GM18502 (cell line): ENCODE measurements around the gene TNFAIP2.
"Not testable (repeated sequence)": the region's sequence is repeated elsewhere in the genome, so short reads cannot be mapped to it uniquely, and the experiment has no call there.

Experiments used
- ATAC-seq: cut with Tn5 transposase; IDR thresholded peaks from one replicate; pipeline ENCODE4 v1.9.1; 2021; ENCODE audit warnings: mild to moderate bottlenecking; ENCODE audit not compliant: unreplicated experiment, poor library complexity

TNFAIP2 gene

DNA sequence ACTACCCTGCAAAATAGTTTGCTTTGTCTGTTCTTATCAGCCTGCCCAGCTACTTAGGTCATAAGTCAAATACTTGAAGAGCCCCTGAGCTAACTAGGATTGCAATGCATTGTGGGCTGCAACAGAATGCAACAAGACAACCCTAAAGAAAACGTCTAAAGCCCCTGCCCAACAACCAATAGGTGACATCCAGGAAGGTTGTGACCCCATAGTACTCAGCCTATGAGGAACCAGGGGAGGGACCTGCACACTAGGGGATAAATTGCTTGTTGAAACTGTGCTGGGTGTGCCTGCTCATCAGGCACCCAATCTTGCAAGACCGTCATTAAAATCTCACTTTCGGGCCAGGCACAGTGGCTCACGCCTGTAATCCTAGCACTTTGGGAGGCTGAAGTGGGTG is 52.9 kb downstream of the TNFAIP2 start:
- not testable (repeated sequence) for ATAC-seq

DNA sequence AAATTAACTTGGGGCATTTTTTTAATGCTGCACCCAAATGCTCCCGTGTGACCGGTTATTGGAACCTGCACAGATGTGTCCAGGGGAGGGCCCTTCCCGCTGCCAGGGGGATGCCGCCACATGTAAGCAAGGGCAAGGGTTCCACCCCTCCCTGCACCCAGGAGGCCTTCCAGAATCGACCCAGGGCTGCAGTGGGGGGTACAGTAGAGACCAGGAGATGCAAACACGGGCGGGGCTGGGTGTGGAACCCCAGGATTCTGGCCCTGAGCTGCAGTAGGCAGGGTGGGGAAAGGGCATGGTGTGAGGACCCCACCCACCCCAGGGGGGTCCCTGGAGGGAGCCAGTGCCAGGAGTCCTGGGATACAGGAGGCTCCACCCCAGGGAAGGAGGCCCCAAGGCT is 54.1 kb downstream of the TNFAIP2 start:
- ATAC-seq = no peak

DNA sequence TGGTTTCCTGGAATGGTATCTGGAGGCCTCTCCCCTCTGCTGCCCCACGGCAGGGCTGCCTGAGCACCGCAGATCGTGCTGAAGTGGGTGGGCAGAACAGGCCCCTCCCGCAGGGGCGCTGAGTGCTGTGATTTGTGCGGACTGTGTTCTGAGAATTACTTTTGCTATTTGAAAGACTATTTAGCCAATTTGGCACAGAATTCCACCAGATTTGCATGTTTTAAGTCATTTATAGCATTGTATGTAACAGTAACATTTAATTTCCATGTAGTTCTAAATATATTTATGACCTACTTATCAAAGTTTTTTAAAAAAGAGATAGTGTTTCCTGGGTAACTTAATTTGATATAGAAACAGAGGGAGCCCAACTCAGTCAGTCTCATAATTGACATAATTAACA is 55.3 kb downstream of the TNFAIP2 start:
- no peak for ATAC-seq

DNA sequence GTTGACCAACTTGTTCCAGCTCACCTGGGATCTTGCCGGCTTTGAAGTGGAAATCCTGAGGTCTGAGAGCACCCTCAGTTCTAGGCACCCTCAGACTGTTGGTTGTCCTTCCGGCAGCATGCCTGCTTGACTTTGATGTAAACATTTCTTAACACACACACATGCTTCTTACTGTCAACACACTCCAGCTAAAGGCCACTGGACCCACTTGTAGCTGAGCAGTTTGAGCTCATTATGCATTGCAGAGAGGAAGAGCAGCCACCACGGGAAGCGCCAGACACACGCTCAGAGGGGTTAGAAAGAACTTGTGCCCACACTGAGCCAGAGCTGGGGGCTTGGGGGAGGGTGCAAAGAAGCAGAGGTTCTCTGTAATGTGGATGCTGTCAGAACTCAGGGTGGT is 55.8 kb downstream of the TNFAIP2 start:
- ATAC-seq = no peak

DNA sequence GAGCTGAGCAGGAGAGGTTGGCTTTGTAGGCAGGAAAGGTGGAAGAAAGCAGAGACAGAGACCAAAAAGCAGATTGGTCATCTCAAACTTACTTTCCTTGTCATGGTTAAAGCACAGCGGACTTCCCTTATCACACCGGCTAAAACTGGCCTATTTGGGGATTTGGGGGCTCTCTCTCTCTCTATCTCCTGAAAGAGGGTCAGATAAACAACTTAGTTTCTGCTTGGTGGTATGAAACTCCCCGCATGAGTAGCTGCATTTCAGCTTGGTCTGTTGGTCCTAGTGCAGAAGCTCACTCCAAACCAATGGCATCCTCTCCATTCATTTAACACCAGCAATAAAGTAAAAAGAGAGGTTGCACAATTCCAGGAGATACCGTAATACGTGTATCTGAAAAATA is 57.1 kb downstream of the TNFAIP2 start:
- no peak for ATAC-seq

DNA sequence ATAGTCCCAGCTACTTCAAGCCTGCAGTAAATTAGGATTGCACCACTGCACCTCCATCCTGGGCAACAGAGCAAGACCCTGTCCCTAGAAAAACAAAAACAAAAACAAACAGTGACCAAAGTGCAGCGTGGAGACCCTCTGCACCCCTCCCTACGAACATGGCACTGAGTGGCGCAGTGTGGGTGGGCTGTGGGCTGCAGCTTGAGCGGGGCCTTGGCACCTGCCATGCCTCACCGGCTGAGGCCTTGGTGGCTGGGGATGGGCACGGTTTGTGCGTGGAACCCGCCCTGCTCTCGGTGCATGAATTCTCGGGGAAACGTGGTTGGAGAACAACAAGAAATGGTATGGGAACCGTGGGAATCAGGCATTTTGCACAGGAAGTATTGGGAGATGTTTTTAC is 60.8 kb downstream of the TNFAIP2 start:
- ATAC-seq = no peak

DNA sequence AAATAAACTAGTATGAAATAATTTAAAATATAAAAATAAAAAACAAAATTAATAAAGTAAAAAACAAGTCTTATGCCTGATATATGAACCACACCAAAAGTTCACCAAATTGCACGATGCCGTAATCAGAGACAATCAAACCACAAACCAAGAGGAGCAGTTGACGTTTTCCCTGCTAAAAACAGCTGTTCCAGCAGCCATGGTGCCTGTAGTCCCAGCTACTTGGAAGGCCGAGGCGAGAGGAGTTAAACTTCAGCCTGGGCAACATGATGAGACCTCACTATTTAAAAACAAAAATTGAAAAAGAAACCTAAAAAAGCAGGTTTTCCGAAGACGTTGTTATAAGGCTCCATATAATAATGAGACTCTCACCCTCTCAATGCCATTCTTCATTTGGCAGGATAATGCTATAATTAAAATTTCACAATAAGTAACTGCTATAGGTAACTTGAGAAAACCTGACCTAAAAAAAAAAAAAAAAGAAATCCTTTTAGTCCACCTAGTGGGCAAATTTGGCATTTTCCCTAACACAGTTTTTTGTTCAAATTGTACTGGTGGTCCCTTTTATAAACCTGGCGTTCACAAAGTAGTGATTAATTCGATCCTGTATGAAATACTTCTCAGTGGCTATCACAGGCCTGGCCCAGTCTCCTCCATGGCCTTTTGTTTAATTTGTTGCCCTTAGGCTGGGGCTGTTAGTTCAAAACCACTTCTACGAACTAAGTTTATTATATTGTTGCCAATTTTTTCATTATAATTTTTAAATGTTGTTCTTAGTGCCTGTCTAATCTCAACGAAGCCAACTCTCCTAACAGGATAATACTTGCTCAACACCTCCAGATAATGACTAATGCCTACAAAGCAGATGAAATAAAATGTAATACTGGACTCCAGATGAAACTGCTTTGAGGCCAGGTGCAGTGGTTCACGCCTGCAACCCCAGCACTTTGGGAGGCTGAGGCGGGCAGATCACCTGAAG is 62.1 kb downstream of the TNFAIP2 start:
- no peak for ATAC-seq

DNA sequence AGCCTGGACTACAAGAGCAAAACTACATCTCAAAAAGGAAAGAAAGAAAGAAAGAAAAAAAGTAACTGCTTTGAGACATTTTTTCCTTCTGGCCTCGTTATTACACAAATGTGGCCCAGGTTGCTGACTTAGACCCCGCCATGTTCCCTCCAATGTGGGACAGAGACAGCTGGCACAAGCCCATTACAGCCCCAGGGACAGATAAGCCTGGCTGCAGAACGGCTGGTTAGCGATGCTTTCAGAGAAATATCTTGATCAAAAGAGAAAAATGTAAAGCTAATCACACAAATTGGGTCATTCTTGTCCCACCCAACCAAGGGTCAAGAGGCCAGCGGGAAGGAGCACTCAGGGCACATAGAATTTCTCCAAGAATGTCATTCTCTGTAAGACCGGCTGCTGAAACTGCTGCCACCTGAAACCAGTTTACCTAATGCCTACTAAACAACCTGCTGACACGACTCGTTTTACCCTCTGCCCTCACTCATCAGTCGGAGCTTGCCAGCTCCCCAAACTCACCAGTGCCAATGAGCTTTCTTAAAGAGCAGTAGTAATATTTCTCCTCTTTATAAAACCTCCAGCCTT is 63.1 kb downstream of the TNFAIP2 start:
- no peak for ATAC-seq
